ENCODE results near the gene GNAI1. TPM values are rescaled to one million over a fixed set of nuclear protein-coding genes. Genes with fewer than 3 reads are reported as not detected.

GNAI1 gene
- total and polyA plus RNA-seq, 2 of the 13 experiments (the other 11 are each of a cell fraction or from before 2014, with no cell fraction given) = 3.5 to 5.7 TPM

DNA sequence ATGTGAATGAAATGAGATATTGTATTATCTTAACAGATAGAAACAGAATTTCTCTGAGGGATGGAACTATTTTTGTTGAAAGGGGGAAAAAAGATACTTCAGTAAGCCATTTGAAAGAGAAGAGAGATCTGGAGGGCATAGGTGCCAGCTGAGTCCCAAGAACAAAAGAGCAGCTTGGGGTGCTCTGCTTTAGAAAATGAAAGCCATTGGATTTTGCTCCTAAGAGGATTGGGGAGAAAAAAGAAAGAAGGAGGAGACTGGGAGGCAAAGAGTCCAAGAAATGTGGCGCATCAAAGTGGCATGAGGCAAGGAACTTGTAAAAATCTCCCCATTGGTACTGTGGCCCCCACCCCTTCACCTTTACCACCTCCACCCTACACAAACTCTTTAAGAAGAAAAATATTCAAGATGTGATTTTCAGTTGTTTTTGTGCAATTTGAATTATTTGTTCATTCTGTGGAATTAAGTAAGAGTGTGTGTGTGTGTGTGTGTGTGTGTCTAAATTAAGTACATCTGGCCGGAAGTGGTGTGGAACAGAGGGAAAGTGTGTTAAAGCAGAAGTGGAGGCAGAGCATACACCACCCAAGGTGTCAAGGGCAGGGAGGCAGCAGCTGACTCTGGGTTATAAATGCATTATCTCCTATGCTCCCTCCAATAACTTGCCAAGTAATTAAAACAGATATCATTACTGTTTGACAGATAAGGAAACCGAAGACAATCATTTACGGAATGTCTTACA is 9.9 kb upstream of the GNAI1 start:
- FAIRE-seq (no peak), ATAC-seq (no peak), DNase-seq (ENCODE audit: low spot score) (no peak)
- in situ Hi-C loops (cut with HindIII; ENCODE audit: extremely low pct_ligation_motif_present, low pct_unique_long_range_greater_than_20kb) (no loop called here), intact Hi-C loops (cut with micrococcal nuclease; ENCODE audit: unreplicated experiment) (no loop called here)
- POLR2A ChIA-PET = no interaction called here
- TF ChIP-seq ZNF530 (CRISPR knock-in tag; IDR thresholded peaks at IDR 0.05; ENCODE audit: low read depth) = no peak
- no peak for TF ChIP-seq PHF21A (CRISPR knock-in tag; IDR thresholded peaks at IDR 0.05)
- TF ChIP-seq RARA (CRISPR knock-in tag; IDR thresholded peaks at IDR 0.05) = no peak
- TF ChIP-seq, protein P1, sequence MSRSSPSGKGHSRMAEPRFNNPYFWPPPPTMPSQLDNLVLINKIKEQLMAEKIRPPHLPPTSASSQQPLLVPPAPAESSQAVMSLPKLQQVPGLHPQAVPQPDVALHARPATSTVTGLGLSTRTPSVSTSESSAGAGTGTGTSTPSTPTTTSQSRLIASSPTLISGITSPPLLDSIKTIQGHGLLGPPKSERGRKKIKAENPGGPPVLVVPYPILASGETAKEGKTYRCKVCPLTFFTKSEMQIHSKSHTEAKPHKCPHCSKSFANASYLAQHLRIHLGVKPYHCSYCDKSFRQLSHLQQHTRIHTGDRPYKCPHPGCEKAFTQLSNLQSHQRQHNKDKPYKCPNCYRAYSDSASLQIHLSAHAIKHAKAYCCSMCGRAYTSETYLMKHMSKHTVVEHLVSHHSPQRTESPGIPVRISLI (CRISPR knock-in tag; IDR thresholded peaks at IDR 0.05; ENCODE audit: borderline replicate concordance) = no peak
- TF ChIP-seq SNRNP70 (IDR thresholded peaks at IDR 0.05; ENCODE audit: low read depth, low read length) = no peak
- TF ChIP-seq BATF2 (CRISPR knock-in tag; IDR thresholded peaks at IDR 0.05) = no peak
- no peak for TF ChIP-seq ZNF567 (CRISPR knock-in tag; IDR thresholded peaks at IDR 0.05; ENCODE audit: borderline replicate concordance)
- TF ChIP-seq FOXA3 (CRISPR knock-in tag; IDR thresholded peaks at IDR 0.05) = no peak
- no peak for TF ChIP-seq ELF1 (CRISPR knock-in tag; IDR thresholded peaks at IDR 0.05)
- TF ChIP-seq IRF1 (CRISPR knock-in tag; IDR thresholded peaks at IDR 0.05; ENCODE audit: low read depth) = no peak
- no peaks in the 10 kb centered on the region for H3K27me3 ChIP-seq (ENCODE audit: control insufficient read depth in 1 of 2, insufficient read depth in 2 of 2, low read length in 2 of 2)
- H3K4me2 ChIP-seq (ENCODE audit: low read depth, low read length) = no peak overlapping the region
- BruUV-seq (replicated peaks) = no TSS peak
- no peak overlapping the region for H3K4me3 ChIP-seq (replicated peaks in 1 of 3; ENCODE audit: insufficient read depth in 1 of 3, low read depth in 2 of 3, low read length in 3 of 3)
- WGBS (ENCODE audit: low lambda C conversion rate) = 64% methylated on average over 4 of the region's 4 CpGs
- H3K9me3 ChIP-seq (ENCODE audit: low read length) = no peaks in the 10 kb centered on the region
- no peak overlapping the region for H3K27ac ChIP-seq (ENCODE audit: extremely low read length, insufficient read depth, low read length)
- CTCF ChIA-PET (ENCODE audit: low intra/inter-chr PET ratio, low total read pairs) = no interaction called here
- H3K4me1 ChIP-seq (ENCODE audit: insufficient read depth, low read length) = peaks cover 9% of the 10 kb centered on the region; the same call in 1 of the 2 replicates
- no peaks in the 10 kb centered on the region for H3K36me3 ChIP-seq (replicated peaks in 1 of 2; ENCODE audit: control insufficient read depth in 1 of 2, insufficient read depth in 2 of 2, low read length in 2 of 2)
- H2AFZ ChIP-seq (ENCODE audit: low read length) = no peak overlapping the region
- H3K9ac ChIP-seq (ENCODE audit: insufficient read depth, low read depth, low read length) = no peak overlapping the region
- H4K20me1 ChIP-seq (ENCODE audit: insufficient read depth, low read length) = no peaks in the 10 kb centered on the region
- no peaks in the 10 kb centered on the region for H3K79me2 ChIP-seq (ENCODE audit: insufficient read depth, low read length)
